Smooth muscle cell of the coronary artery (primary cell): ENCODE results near the gene RUSC2. TPM values are rescaled to one million over a fixed set of nuclear protein-coding genes. Genes with fewer than 3 reads are reported as not detected.

Experiments
- total RNA-seq: library from RNA; depleted of rRNA; stranded (reverse); fragments of >200 nt; gene quantifications from 2 replicates; pipeline ENCODE4 v1.2.3, GENCODE V29; 2014; ENCODE audit warnings: low replicate concordance

RUSC2 gene
- 9.1 and 21.3 TPM in 2 replicates for total RNA-seq

GRCh38 chr9:35489313-35490154 lies at the start of gene RUSC2:
TSS of gene RUSC2 (plus strand) at chr9:35490111. CDS start at chr9:35546522, 56,411 bp downstream.

Other genes starting within 250 kb of the RUSC2 start
- gene TESK1, start 115.2 kb downstream of the RUSC2 start, total RNA-seq, result 5.7 and 18.8 TPM in 2 replicates
- gene CD72, start 128.3 kb downstream of the RUSC2 start, total RNA-seq, result 0.30 and 3.5 TPM in 2 replicates
- gene SIT1, start 160.8 kb downstream of the RUSC2 start, total RNA-seq, result 0.12 and 0.15 TPM in 2 replicates
- gene RMRP, start 167.9 kb downstream of the RUSC2 start, total RNA-seq, result 21,628 and 54,922 TPM in 2 replicates
- 13.5 and 17.8 TPM in 2 replicates for gene CCDC107, start 168.2 kb downstream of the RUSC2 start, total RNA-seq
- 0.53 TPM in 1 of 2 replicates, not detected in the other for gene ARHGEF39, start 175.1 kb downstream of the RUSC2 start, total RNA-seq
- 0.98 TPM in 1 of 2 replicates, not detected in the other for gene CA9, start 183.8 kb downstream of the RUSC2 start, total RNA-seq
- 835 and 1,197 TPM in 2 replicates for gene TPM2, start 199.8 kb downstream of the RUSC2 start, total RNA-seq
- gene TLN1, start 242.1 kb downstream of the RUSC2 start, total RNA-seq, result 309 and 372 TPM in 2 replicates
- 28.4 and 66.7 TPM in 2 replicates for gene CREB3, start 242.6 kb downstream of the RUSC2 start, total RNA-seq